ENCODE results near the gene QRSL1. TPM values are rescaled to one million over a fixed set of nuclear protein-coding genes. Genes with fewer than 3 reads are reported as not detected.

Gene QRSL1
- total RNA-seq, 1 donor from 2014 or later: 10.9 TPM

- Mint-ChIP-seq H3K4me3 (ENCODE audit: unreplicated experiment) (no peak overlapping the region), H3K4me1 (ENCODE audit: unreplicated experiment) (no peaks in the 10 kb centered on the region), H3K9me3 (ENCODE audit: unreplicated experiment) (no peaks in the 10 kb centered on the region), H3K27ac (ENCODE audit: unreplicated experiment) (no peak overlapping the region), H3K27me3 (ENCODE audit: unreplicated experiment) (peaks cover 1% of the 10 kb centered on the region), H3K36me3 (ENCODE audit: low read depth, unreplicated experiment) (peaks cover 3% of the 10 kb centered on the region)
- no peak for DNase-seq (ENCODE audit: low spot score)
- TF ChIP-seq CTCF (IDR thresholded peaks at IDR 0.05; ENCODE audit: unreplicated experiment): no peak
Observed at GRCh38 chr6:106667022-106667402, 37.6 kb downstream of the QRSL1 start.

GRCh38 chr6:106670236-106670635 lies 40.9 kb downstream of the QRSL1 start:
- Mint-ChIP-seq H3K27me3 (ENCODE audit: unreplicated experiment) (no peaks in the 10 kb centered on the region), H3K27ac (ENCODE audit: unreplicated experiment) (no peak overlapping the region), H3K4me3 (ENCODE audit: unreplicated experiment) (no peak overlapping the region), H3K36me3 (ENCODE audit: low read depth, unreplicated experiment) (no peaks in the 10 kb centered on the region), H3K9me3 (ENCODE audit: unreplicated experiment) (no peaks in the 10 kb centered on the region), H3K4me1 (ENCODE audit: unreplicated experiment) (no peaks in the 10 kb centered on the region)
- TF ChIP-seq CTCF (IDR thresholded peaks at IDR 0.05; ENCODE audit: unreplicated experiment): no peak
- DNase-seq (ENCODE audit: low spot score): no peak

GRCh38 chr6:106671651-106672050 lies 42.3 kb downstream of the QRSL1 start:
- no peaks in the 10 kb centered on the region for H3K9me3 Mint-ChIP-seq (ENCODE audit: unreplicated experiment)
- TF ChIP-seq CTCF (IDR thresholded peaks at IDR 0.05; ENCODE audit: unreplicated experiment): no peak

GRCh38 chr6:106674541-106675229 lies 45.3 kb downstream of the QRSL1 start:
- H3K4me1 Mint-ChIP-seq (ENCODE audit: unreplicated experiment): peaks cover 7% of the 10 kb centered on the region
- H3K27me3 Mint-ChIP-seq (ENCODE audit: unreplicated experiment): no peaks in the 10 kb centered on the region
- no peak overlapping the region for H3K27ac Mint-ChIP-seq (ENCODE audit: unreplicated experiment)
- no peaks in the 10 kb centered on the region for H3K9me3 Mint-ChIP-seq (ENCODE audit: unreplicated experiment)
- no peaks in the 10 kb centered on the region for H3K36me3 Mint-ChIP-seq (ENCODE audit: low read depth, unreplicated experiment)
- no peak for TF ChIP-seq CTCF (IDR thresholded peaks at IDR 0.05; ENCODE audit: unreplicated experiment)
- no peak for DNase-seq (ENCODE audit: low spot score)
- no peak overlapping the region for H3K4me3 Mint-ChIP-seq (ENCODE audit: unreplicated experiment)

More at GRCh38 chr6:106671651-106672050, 42.3 kb downstream of the QRSL1 start:
- Mint-ChIP-seq H3K4me1 (ENCODE audit: unreplicated experiment) (no peaks in the 10 kb centered on the region), H3K27ac (ENCODE audit: unreplicated experiment) (no peak overlapping the region), H3K27me3 (ENCODE audit: unreplicated experiment) (no peaks in the 10 kb centered on the region), H3K36me3 (ENCODE audit: low read depth, unreplicated experiment) (no peaks in the 10 kb centered on the region), H3K4me3 (ENCODE audit: unreplicated experiment) (no peak overlapping the region)
- DNase-seq (ENCODE audit: low spot score): no peak

GRCh38 chr6:106677282-106677681 lies 47.9 kb downstream of the QRSL1 start:
- DNase-seq (ENCODE audit: low spot score): no peak
- Mint-ChIP-seq H3K4me3 (ENCODE audit: unreplicated experiment) (no peak overlapping the region), H3K4me1 (ENCODE audit: unreplicated experiment) (peaks cover 7% of the 10 kb centered on the region), H3K27me3 (ENCODE audit: unreplicated experiment) (no peaks in the 10 kb centered on the region), H3K36me3 (ENCODE audit: low read depth, unreplicated experiment) (no peaks in the 10 kb centered on the region), H3K27ac (ENCODE audit: unreplicated experiment) (no peak overlapping the region), H3K9me3 (ENCODE audit: unreplicated experiment) (no peaks in the 10 kb centered on the region)
- no peak for TF ChIP-seq CTCF (IDR thresholded peaks at IDR 0.05; ENCODE audit: unreplicated experiment)

All from endothelial cell (in vitro differentiated cells).